CD4-positive, alpha-beta T cell (primary cell): ENCODE results near the gene KCNJ5. TPM values are rescaled to one million over a fixed set of nuclear protein-coding genes. Genes with fewer than 3 reads are reported as not detected.

Experiments used
- ATAC-seq: fragments of 200-7000 bp; cut with Tn5 transposase; one replicate; pipeline ENCODE4 v1.10.0; 2022; ENCODE audit warnings: mild to moderate bottlenecking; ENCODE audit not compliant: poor library complexity
- CTCF ChIA-PET: fragments of 350-600 bp; sonication (Branson Sonifier 250); formaldehyde crosslinking; loops from one replicate; lab custom pipeline; 2021; ENCODE audit warnings: antibody characterized with exemption, inconsistent platforms; lab: Charles Lee
- POLR2A ChIA-PET: fragments of 350-600 bp; sonication (Branson Sonifier 250); formaldehyde crosslinking; loops from one replicate; lab custom pipeline; 2021; ENCODE audit warnings: antibody characterized with exemption, inconsistent platforms; lab: Charles Lee
- DNase-seq, 14 experiments: peaks; one replicate each; pipeline ENCODE4 v3.0.0-alpha.2; 2013 to 2020; ENCODE audit warnings: mixed read lengths in 2 of 14
- H3K27ac ChIP-seq, 2 donors: one replicate each; pipeline versions ENCODE4 v1.5.1 to v1.7.0; 2013; ENCODE audit warnings: low read length in 2 of 2, low read depth in 1 of 2, mild to moderate bottlenecking in 1 of 2
- H3K27me3 ChIP-seq, 2 experiments: 1 replicate in 1 of 2; 2 replicates in 1 of 2; pipeline versions ENCODE4 v1.6.1 to v1.7.0; 2013; ENCODE audit warnings: low read length in 2 of 2, control low read depth in 1 of 2, mild to moderate bottlenecking in 1 of 2, moderate library complexity in 1 of 2; ENCODE audit not compliant: insufficient read depth in 2 of 2, control insufficient read depth in 1 of 2
- H3K36me3 ChIP-seq: one replicate; pipeline ENCODE4 v1.6.1; 2013; ENCODE audit warnings: low read length, control low read depth; ENCODE audit not compliant: insufficient read depth
- H3K4me1 ChIP-seq: one replicate; pipeline ENCODE4 v1.6.1; 2013; ENCODE audit warnings: low read length, control low read depth; ENCODE audit not compliant: insufficient read depth
- H3K4me3 ChIP-seq: one replicate; pipeline ENCODE4 v1.5.1; 2013; ENCODE audit warnings: mild to moderate bottlenecking, low read length, moderate library complexity
- H3K9me3 ChIP-seq, 2 experiments: 1 replicate in 1 of 2; 2 replicates in 1 of 2; pipeline versions ENCODE4 v1.6.1 to v1.7.0; 2013; ENCODE audit warnings: low read length in 2 of 2, mild to moderate bottlenecking in 2 of 2, control low read depth in 1 of 2, moderate library complexity in 1 of 2; ENCODE audit not compliant: control insufficient read depth in 1 of 2, insufficient read depth in 1 of 2
- H3K27ac Mint-ChIP-seq: one replicate; pipeline ENCODE4 v1.8.0; 2020; ENCODE audit warnings: mixed read lengths
- H3K27me3 Mint-ChIP-seq: one replicate; pipeline ENCODE4 v1.8.0; 2021; ENCODE audit warnings: mixed read lengths
- H3K36me3 Mint-ChIP-seq: one replicate; pipeline ENCODE4 v1.8.0; 2021; ENCODE audit warnings: low read depth, mixed read lengths
- H3K4me1 Mint-ChIP-seq: one replicate; pipeline ENCODE4 v1.8.0; 2021; ENCODE audit warnings: low read depth, mixed read lengths
- H3K4me3 Mint-ChIP-seq: one replicate; pipeline ENCODE4 v1.8.0; 2020; ENCODE audit warnings: mild to moderate bottlenecking, mixed read lengths
- H3K9me3 Mint-ChIP-seq: one replicate; pipeline ENCODE4 v1.8.0; 2020; ENCODE audit warnings: mixed read lengths
- CTCF ChIP-seq: fragments of 200-600 bp; IDR thresholded peaks from one replicate; pipeline ENCODE4 v1.8.0; 2022; ENCODE audit warnings: antibody characterized with exemption, mild to moderate bottlenecking
- intact Hi-C, 2 experiments: fragments of 100-400 bp; cut with DNase I in 1 of 2; cut with micrococcal nuclease in 1 of 2; formaldehyde crosslinking; loops; one replicate each; pipeline versions ENCODE4 v1.15.1 to v1.9.0; 2023 to 2025; cut with DNase I, micrococcal nuclease
- total RNA-seq, 174 experiments: library from RNA in 2 of 174; stranded (reverse) in 2 of 174; gene quantifications; one replicate each; pipeline ENCODE4 v1.2.3 and lab custom pipeline; 2021 to 2026

KCNJ5 gene
- total RNA-seq, 2 experiments from 2014 or later: 0.05 TPM; not detected in 1

- H3K4me1 ChIP-seq: no peaks in the 10 kb centered on the region
- Mint-ChIP-seq H3K27me3 (no peaks in the 10 kb centered on the region), H3K4me3 (no peak overlapping the region), H3K9me3 (no peaks in the 10 kb centered on the region), H3K4me1 (no peaks in the 10 kb centered on the region), H3K36me3 (no peaks in the 10 kb centered on the region), H3K27ac (no peak overlapping the region)
- no peaks in the 10 kb centered on the region for H3K36me3 ChIP-seq
- no peak for TF ChIP-seq CTCF
- intact Hi-C loops: no loop called here
- no peaks in the 10 kb centered on the region for H3K27me3 ChIP-seq
- H3K4me3 ChIP-seq: no peak overlapping the region
- no peaks in the 10 kb centered on the region for H3K9me3 ChIP-seq
- POLR2A ChIA-PET: no interaction called here
- DNase-seq (no peak), ATAC-seq (no peak)
- CTCF ChIA-PET: interaction anchor here (0.7 kb wide), 1 partner anchor 28 kb away, joined by 3 read pairs; no protein-coding TSS in a partner anchor
- H3K27ac ChIP-seq: no peak overlapping the region
These were observed 43.8 kb downstream of the KCNJ5 start for GRCh38 chr11:128934926-128935325.

GRCh38 chr11:128936606-128937251, 45.6 kb downstream of the KCNJ5 start:
- Mint-ChIP-seq H3K4me3 (no peak overlapping the region), H3K4me1 (no peaks in the 10 kb centered on the region), H3K27me3 (no peaks in the 10 kb centered on the region), H3K27ac (no peak overlapping the region), H3K36me3 (no peaks in the 10 kb centered on the region), H3K9me3 (no peaks in the 10 kb centered on the region)
- POLR2A ChIA-PET: no interaction called here
- Histone ChIP-seq H3K36me3 (no peaks in the 10 kb centered on the region), H3K4me1 (no peaks in the 10 kb centered on the region), H3K27ac (no peak overlapping the region), H3K4me3 (no peak overlapping the region), H3K27me3 (peaks cover 0 to 3% of the 10 kb centered on the region in 2 experiments), H3K9me3 (no peaks in the 10 kb centered on the region)
- no peak for ATAC-seq
- CTCF ChIA-PET: no interaction called here
- TF ChIP-seq CTCF: no peak
- intact Hi-C loops: no loop called here
- no peak for DNase-seq

- Histone ChIP-seq H3K36me3 (no peaks in the 10 kb centered on the region), H3K27ac (no peak overlapping the region), H3K4me3 (no peak overlapping the region), H3K9me3 (no peaks in the 10 kb centered on the region), H3K27me3 (peaks cover 0 to 3% of the 10 kb centered on the region in 2 experiments), H3K4me1 (no peaks in the 10 kb centered on the region)
- no peak for TF ChIP-seq CTCF
- ChIA-PET CTCF (no interaction called here), POLR2A (no interaction called here)
- H3K4me3 Mint-ChIP-seq: no peak overlapping the region
- ATAC-seq: no peak
- H3K27ac Mint-ChIP-seq: no peak overlapping the region
- H3K27me3 Mint-ChIP-seq: no peaks in the 10 kb centered on the region
- no peaks in the 10 kb centered on the region for H3K9me3 Mint-ChIP-seq
- no peaks in the 10 kb centered on the region for H3K36me3 Mint-ChIP-seq
- no peak for DNase-seq
- H3K4me1 Mint-ChIP-seq: no peaks in the 10 kb centered on the region
- intact Hi-C loops: no loop called here
These were observed 46.3 kb downstream of the KCNJ5 start for GRCh38 chr11:128937480-128937879.
